BJ (cell line): ENCODE measurements around the gene KRTAP5-9. TPM values are rescaled to one million over a fixed set of nuclear protein-coding genes. Genes with fewer than 3 reads are reported as not detected.
"Not testable (repeated sequence)": the region's sequence is repeated elsewhere in the genome, so short reads cannot be mapped to it uniquely, and the experiment has no call there.

Experiments used
- CTCF ChIA-PET: fragments of 350-600 bp; formaldehyde crosslinking; extraction: SDS; loops from one replicate; lab custom pipeline; 2021; ENCODE audit warnings: antibody characterized with exemption, inconsistent platforms; lab: Yijun Ruan, JAX
- POLR2A ChIA-PET: fragments of 300-600 bp; sonication (Branson Sonifier 250); formaldehyde crosslinking; extraction: SDS; loops from one replicate; lab custom pipeline; 2021; ENCODE audit warnings: antibody characterized with exemption; lab: Charles Lee
- DNase-seq: peaks from one replicate; pipeline ENCODE4 v3.0.0-alpha.2; 2011; ENCODE audit warnings: low read depth
- H3K27me3 ChIP-seq: 2 replicates; pipeline ENCODE4 v1.6.0; 2011; ENCODE audit warnings: low read length; ENCODE audit not compliant: control insufficient read depth, insufficient read depth
- H3K36me3 ChIP-seq: 2 replicates; pipeline ENCODE4 v1.5.1; 2011; ENCODE audit warnings: low read length; ENCODE audit not compliant: control insufficient read depth, insufficient read depth
- H3K4me3 ChIP-seq: 2 replicates; pipeline ENCODE4 v1.5.1; 2011; ENCODE audit warnings: low read depth, mild to moderate bottlenecking, control low read depth, low read length
- polyA plus RNA-seq: library from polyadenylated mRNA; depleted of rRNA; stranded (reverse); fragments of >200 nt; gene quantifications from 2 replicates; pipeline ENCODE4 v1.2.3, GENCODE V29; 2011
- TF ChIP-seq, protein P1 (sequence below): IDR thresholded peaks from 2 replicates; pipeline ENCODE4 v1.5.1; 2011; ENCODE audit warnings: low read depth, mild to moderate bottlenecking, control low read depth, inconsistent platforms, low read length, moderate library complexity; ENCODE audit not compliant: insufficient read depth

The KRTAP5-9 gene
- polyA plus RNA-seq, 1 experiment = 0.09 TPM

DNA sequence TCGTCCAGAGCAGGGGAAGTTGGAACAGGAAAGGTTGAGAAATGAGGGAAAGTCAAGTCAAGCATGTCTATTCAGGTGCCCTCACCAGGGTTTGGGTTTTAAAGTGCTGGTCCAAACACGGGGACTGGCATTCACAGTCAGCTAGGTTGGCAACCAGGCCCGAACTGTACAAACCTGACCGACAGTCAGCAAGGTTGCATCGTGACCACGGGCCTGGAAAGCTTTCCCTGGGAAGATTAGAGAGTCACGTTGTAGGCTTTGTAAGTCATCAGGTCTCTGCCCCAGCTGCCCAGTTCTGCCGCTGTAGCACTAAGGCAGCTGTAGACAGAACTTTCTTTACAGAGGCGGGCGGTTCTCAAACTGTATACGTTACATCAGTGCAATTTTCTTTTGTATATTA lies 24.6 kb downstream of the KRTAP5-9 start:
- POLR2A ChIA-PET = no interaction called here
- no peak overlapping the region for H3K4me3 ChIP-seq
- H3K27me3 ChIP-seq = peaks cover 4% of the 10 kb centered on the region; the same call in 1 of the 2 replicates
- TF ChIP-seq, protein P1, sequence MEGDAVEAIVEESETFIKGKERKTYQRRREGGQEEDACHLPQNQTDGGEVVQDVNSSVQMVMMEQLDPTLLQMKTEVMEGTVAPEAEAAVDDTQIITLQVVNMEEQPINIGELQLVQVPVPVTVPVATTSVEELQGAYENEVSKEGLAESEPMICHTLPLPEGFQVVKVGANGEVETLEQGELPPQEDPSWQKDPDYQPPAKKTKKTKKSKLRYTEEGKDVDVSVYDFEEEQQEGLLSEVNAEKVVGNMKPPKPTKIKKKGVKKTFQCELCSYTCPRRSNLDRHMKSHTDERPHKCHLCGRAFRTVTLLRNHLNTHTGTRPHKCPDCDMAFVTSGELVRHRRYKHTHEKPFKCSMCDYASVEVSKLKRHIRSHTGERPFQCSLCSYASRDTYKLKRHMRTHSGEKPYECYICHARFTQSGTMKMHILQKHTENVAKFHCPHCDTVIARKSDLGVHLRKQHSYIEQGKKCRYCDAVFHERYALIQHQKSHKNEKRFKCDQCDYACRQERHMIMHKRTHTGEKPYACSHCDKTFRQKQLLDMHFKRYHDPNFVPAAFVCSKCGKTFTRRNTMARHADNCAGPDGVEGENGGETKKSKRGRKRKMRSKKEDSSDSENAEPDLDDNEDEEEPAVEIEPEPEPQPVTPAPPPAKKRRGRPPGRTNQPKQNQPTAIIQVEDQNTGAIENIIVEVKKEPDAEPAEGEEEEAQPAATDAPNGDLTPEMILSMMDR = no peak
- CTCF ChIA-PET = interaction anchor here (1.1 kb wide), 1 partner anchor 9 kb away, joined by 4 read pairs; no protein-coding TSS in a partner anchor
- H3K36me3 ChIP-seq = no peaks in the 10 kb centered on the region
- no peak for DNase-seq

DNA sequence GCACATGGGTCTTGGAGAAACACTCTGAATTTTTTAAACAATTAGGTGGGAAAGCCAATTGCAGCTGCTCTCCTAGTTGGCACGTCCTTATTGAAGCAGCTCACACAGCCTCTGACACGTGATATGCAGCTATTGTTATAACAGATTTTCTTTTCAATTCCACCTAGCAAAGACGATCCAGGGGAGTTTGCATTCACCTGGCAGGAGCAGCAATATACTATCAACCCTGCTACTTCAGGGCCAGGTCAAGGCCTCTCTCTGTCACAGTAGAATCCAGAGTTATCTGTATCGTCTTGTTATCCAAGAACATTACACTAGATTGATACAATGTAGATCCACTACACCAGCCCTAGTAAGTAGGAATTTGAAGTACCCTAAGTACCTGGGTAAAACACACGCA lies 26.2 kb downstream of the KRTAP5-9 start:
- no peak overlapping the region for H3K4me3 ChIP-seq
- no peaks in the 10 kb centered on the region for H3K36me3 ChIP-seq
- TF ChIP-seq, protein P1 = no peak
- H3K27me3 ChIP-seq = peaks cover 2% of the 10 kb centered on the region; the same call in 1 of the 2 replicates
- DNase-seq = no peak
- POLR2A ChIA-PET = no interaction called here
- CTCF ChIA-PET = no interaction called here

DNA sequence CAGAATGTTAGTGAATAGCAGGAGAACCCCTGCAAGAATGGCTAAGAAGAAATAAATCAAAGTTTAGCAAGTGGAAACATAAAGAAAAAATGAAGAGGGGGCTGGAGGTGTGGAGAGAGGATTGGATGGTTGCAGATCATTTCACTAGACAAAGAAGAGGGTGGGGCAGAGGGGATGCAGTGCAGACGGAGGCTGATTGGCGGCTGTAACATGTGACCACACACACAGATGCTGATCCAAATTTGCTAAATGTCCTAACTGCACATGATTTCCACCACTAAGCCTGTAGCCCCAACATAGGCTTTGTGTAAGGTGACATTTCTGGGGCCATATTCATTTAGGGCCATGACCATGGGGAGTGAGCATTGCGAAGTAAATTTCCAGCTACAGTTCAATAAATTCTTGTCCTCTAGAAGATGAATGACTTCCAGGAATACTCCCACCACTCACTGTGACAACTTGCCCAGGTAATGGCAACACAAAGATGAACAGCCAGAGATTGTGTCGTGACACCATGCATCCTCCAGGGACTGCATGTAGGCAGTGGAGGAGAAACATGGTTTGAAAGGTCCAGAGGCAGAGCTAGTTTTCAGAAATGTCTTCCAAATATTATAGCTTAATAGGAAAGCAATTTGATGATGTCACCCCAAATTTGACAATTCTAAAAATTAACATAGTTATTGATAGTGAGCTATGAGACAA lies 27.7 kb downstream of the KRTAP5-9 start:
- Histone ChIP-seq H3K27me3 (peaks cover 2% of the 10 kb centered on the region; the same call in 1 of the 2 replicates), H3K36me3 (no peaks in the 10 kb centered on the region), H3K4me3 (no peak overlapping the region)
- TF ChIP-seq, protein P1 = no peak
- ChIA-PET CTCF (interaction anchor here (1.6 kb wide), 1 partner anchor 56 kb away, joined by 3 read pairs; no protein-coding TSS in a partner anchor), POLR2A (no interaction called here)
- no peak for DNase-seq

DNA sequence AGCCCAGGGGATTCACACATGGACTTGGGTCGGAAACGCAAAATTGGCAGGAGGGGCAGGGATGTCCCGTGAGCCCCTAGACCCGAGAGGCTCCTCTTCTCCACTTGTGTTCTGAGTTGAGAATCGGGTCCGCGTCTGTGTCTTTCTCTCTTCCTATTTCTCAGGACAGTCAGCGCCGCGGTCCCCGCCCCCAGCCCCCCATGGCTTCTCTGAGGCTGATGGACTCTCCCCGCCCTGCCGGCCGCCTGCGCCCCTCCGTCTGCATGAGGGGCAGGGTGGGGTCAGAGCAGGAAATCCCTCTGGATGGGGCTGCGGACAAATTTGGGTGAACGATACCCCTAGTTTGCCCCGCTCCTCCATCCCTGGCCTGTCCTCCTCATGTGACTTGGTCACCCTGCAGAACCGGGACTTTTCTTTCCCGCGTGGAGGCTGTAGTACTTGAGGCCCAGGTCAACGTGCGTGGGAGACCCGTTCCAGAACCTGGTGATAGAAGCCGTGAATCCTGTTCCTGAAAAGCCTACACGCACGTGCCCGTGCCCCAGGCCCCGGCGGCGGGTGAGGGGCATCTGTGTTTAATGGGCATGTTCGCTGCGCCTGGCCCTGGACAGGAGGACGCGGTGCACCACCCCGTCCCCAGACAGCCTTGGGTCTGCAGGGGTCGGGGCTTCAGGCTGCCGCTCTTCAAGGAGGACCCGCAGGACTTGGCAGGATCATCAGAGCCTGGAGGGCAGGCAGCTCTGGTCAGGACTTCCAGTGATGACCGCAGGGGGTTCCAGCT lies 28.7 kb downstream of the KRTAP5-9 start:
- H3K4me3 ChIP-seq, DNase-seq, H3K36me3 ChIP-seq, CTCF ChIA-PET, H3K27me3 ChIP-seq, POLR2A ChIA-PET: not testable (repeated sequence)

DNA sequence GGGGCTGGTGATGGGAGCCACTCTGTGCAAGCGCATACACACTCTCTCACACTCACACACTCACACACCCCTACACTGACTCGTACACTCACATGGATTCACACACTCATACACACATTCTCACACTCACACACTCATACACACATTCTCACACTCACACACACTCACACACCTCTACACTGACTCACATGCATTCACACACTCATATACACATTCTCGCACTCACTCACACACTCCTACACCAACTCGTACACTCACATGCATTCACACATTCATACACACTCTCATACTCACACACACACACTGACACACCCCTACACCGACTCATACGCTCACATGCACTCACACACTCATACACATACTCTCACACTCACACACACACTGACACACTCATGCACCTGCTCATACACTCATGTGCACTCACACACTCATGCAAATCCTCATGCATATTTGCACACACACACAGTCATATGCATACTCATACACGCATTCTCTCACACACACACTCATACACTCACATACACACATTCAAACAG lies 29.3 kb downstream of the KRTAP5-9 start:
- H3K27me3 ChIP-seq = no peaks in the 10 kb centered on the region; the same call in 1 of the 2 replicates
- H3K36me3 ChIP-seq = no peaks in the 10 kb centered on the region
- TF ChIP-seq, protein P1 = no peak
- CTCF ChIA-PET = no interaction called here
- no peak for DNase-seq
- no peak overlapping the region for H3K4me3 ChIP-seq
- POLR2A ChIA-PET = no interaction called here

DNA sequence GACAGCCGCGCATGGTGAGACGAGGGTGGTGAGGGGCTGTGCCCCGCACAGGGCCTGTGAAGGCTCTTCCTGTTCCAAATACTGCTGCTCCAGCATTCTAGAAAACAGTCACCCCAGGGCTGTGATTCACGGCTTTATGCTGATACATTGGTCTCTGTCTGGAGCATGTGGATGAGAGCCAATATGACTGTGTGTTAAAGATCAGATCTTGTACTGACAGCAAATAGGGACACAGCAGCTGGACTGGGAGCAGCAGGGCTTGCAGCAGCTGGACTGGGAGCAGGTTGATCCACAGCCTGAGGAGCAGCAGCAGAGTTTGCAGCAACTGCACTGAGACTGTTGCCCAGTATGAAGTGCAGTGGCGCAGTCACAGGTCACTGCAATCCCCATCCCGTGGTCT lies 31.3 kb downstream of the KRTAP5-9 start:
- H3K27me3 ChIP-seq, H3K36me3 ChIP-seq, H3K4me3 ChIP-seq, DNase-seq: not testable (repeated sequence)
- ChIA-PET CTCF (interaction anchor here (0.5 to 1.9 kb wide), 8 partner anchors 8 to 37 kb away, joined by 3 to 14 read pairs (median 4); no protein-coding TSS in a partner anchor), POLR2A (interaction anchor here (0.6 kb wide), 1 partner anchor 889 kb away, joined by 6 read pairs; no protein-coding TSS in a partner anchor)
